GM19328 (cell line): Measurements from ENCODE around the gene FOXP1.

Experiments
- ATAC-seq: cut with Tn5 transposase; IDR thresholded peaks from one replicate; pipeline ENCODE4 v1.9.1; 2021; ENCODE audit warnings: mild to moderate bottlenecking, moderate library complexity; ENCODE audit not compliant: unreplicated experiment

FOXP1 gene

GRCh38 chr3:71251156-71251775, 332.3 kb downstream of the FOXP1 start:
- no peak for ATAC-seq

- no peak for ATAC-seq
Measured at GRCh38 chr3:71250026-71250425, 333.5 kb downstream of the FOXP1 start.

- no peak for ATAC-seq
Measured at GRCh38 chr3:71247958-71248335, 335.6 kb downstream of the FOXP1 start.

GRCh38 chr3:71247221-71247957, 336.1 kb downstream of the FOXP1 start:
- ATAC-seq = no peak

- ATAC-seq = no peak
Measured at GRCh38 chr3:71245971-71246880, 337.3 kb downstream of the FOXP1 start.

GRCh38 chr3:71244826-71245488, 338.6 kb downstream of the FOXP1 start:
- ATAC-seq = no peak

GRCh38 chr3:71244153-71244825, 339.2 kb downstream of the FOXP1 start:
- ATAC-seq = no peak

GRCh38 chr3:71243229-71243628, 340.3 kb downstream of the FOXP1 start:
- ATAC-seq = no peak

- ATAC-seq = no peak
Measured at GRCh38 chr3:71241981-71242560, 341.5 kb downstream of the FOXP1 start.

GRCh38 chr3:71241246-71241901, 342.2 kb downstream of the FOXP1 start:
- no peak for ATAC-seq

- no peak for ATAC-seq
Measured at GRCh38 chr3:71240034-71240433, 343.5 kb downstream of the FOXP1 start.

GRCh38 chr3:71238355-71238757, 345.2 kb downstream of the FOXP1 start:
- ATAC-seq = no peak

GRCh38 chr3:71237672-71238071, 345.9 kb downstream of the FOXP1 start:
- no peak for ATAC-seq

GRCh38 chr3:71235846-71236245, 347.7 kb downstream of the FOXP1 start:
- ATAC-seq = no peak

- no peak for ATAC-seq
Measured at GRCh38 chr3:71232895-71233294, 350.6 kb downstream of the FOXP1 start.

- ATAC-seq = no peak
Measured at GRCh38 chr3:71232175-71232679, 351.3 kb downstream of the FOXP1 start.

GRCh38 chr3:71231680-71232079, 351.8 kb downstream of the FOXP1 start:
- no peak for ATAC-seq

GRCh38 chr3:71229905-71230657, 353.4 kb downstream of the FOXP1 start:
- no peak for ATAC-seq
